ENCODE data around the gene MPC1. TPM values are rescaled to one million over a fixed set of nuclear protein-coding genes. Genes with fewer than 3 reads are reported as not detected.

Gene MPC1
- total RNA-seq (69.2 TPM), polyA plus RNA-seq (ENCODE audit: insufficient read depth in 1 of 8, insufficient read length in 8 of 8, low replicate concordance in 1 of 8) (10 to 100 TPM; 64.7 to 98.0 (median 72.5) TPM)
- long read RNA-seq, donor 1, partial matches to known transcripts: 0 of 33 reads
- long read RNA-seq, donor 1, other reads (novel, unspliced or antisense): 33 of 33 reads
- long read RNA-seq, donor 2, partial matches to known transcripts: 0 of 6 reads
- long read RNA-seq, donor 2, other reads (novel, unspliced or antisense): 6 of 6 reads
- long read RNA-seq, donor 3, partial matches to known transcripts: 6 of 72 reads
- long read RNA-seq, donor 3, other reads (novel, unspliced or antisense): 66 of 72 reads
- long read RNA-seq, donor 4, partial matches to known transcripts: 0 of 50 reads
- long read RNA-seq, donor 4, other reads (novel, unspliced or antisense): 50 of 50 reads
- long read RNA-seq, donor 5, partial matches to known transcripts: 8 of 170 reads
- long read RNA-seq, donor 5, other reads (novel, unspliced or antisense): 162 of 170 reads
- long read RNA-seq, donor 6, partial matches to known transcripts: 6 of 120 reads
- long read RNA-seq, donor 6, other reads (novel, unspliced or antisense): 113 of 120 reads
- long read RNA-seq, donor 7, partial matches to known transcripts: 12 of 95 reads
- long read RNA-seq, donor 7, other reads (novel, unspliced or antisense): 83 of 95 reads
- long read RNA-seq, donor 8, partial matches to known transcripts: 0 of 46 reads
- long read RNA-seq, donor 8, other reads (novel, unspliced or antisense): 46 of 46 reads
- long read RNA-seq, donor 9, partial matches to known transcripts: 59 of 59 reads
- long read RNA-seq, donor 9, other reads (novel, unspliced or antisense): 0 of 59 reads
- long read RNA-seq, donor 10, partial matches to known transcripts: 25 of 101 reads
- long read RNA-seq, donor 10, other reads (novel, unspliced or antisense): 75 of 101 reads
- long read RNA-seq, donor 11, partial matches to known transcripts: 7 of 76 reads
- long read RNA-seq, donor 11, other reads (novel, unspliced or antisense): 69 of 76 reads

GRCh38 chr6:166382933-166383801, at the start of gene MPC1:
Gene MPC1 (minus strand): TSS chr6:166382940. CDS start chr6:166382876, 64 bp downstream.
- DNase-seq: peak; percentile 99
- WGBS (ENCODE audit: insufficient coverage): under 1% methylated on average over 93 of the region's 94 CpGs
- Histone ChIP-seq H3K9me3 (replicated peaks; ENCODE audit: control insufficient read depth, low read depth, low read length) (no peaks in the 10 kb centered on the region), H3K27me3 (ENCODE audit: control insufficient read depth, insufficient read depth, low read length) (no peaks in the 10 kb centered on the region), H3K27ac (ENCODE audit: low read length) (peak within 1 kb of the TSS; percentile 95), H3K36me3 (ENCODE audit: control insufficient read depth, insufficient read depth, low read length) (no peaks in the 10 kb centered on the region), H3K4me1 (ENCODE audit: control insufficient read depth, insufficient read depth, low read length) (no peaks in the 10 kb centered on the region), H3K4me3 (ENCODE audit: low read length) (peak within 1 kb of the TSS; percentile 73)

DNA sequence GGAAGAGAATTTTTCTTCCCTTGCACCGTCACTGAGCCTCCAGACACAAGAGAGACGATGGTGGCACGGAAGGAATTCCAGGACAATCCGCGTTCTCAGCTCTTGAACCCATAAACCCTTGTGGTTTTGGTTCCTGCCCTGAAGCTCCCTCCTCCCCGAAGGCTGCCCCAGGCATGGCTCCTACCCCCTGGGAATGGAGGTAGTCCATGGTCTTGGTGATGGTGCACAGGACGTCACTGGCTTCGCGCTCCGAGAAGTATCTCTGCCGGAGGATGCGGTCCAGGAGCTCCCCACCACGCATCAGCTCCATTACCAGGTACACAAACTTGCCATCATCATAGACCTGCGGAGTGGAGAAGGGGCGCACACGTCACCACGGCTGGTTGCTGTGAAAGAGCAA, 47.5 kb upstream of the MPC1 start:
- no peaks in the 10 kb centered on the region for H3K9me3 ChIP-seq (replicated peaks; ENCODE audit: control insufficient read depth, low read depth, low read length)
- no peaks in the 10 kb centered on the region for H3K4me1 ChIP-seq (ENCODE audit: control insufficient read depth, insufficient read depth, low read length)
- no peak overlapping the region for H3K4me3 ChIP-seq (ENCODE audit: low read length)
- WGBS (ENCODE audit: insufficient coverage): 94% methylated on average over 9 of the region's 17 CpGs
- no peak overlapping the region for H3K27ac ChIP-seq (ENCODE audit: low read length)
- no peaks in the 10 kb centered on the region for H3K27me3 ChIP-seq (ENCODE audit: control insufficient read depth, insufficient read depth, low read length)
- peaks cover 14% of the 10 kb centered on the region for H3K36me3 ChIP-seq (ENCODE audit: control insufficient read depth, insufficient read depth, low read length)
- DNase-seq: no peak

DNA sequence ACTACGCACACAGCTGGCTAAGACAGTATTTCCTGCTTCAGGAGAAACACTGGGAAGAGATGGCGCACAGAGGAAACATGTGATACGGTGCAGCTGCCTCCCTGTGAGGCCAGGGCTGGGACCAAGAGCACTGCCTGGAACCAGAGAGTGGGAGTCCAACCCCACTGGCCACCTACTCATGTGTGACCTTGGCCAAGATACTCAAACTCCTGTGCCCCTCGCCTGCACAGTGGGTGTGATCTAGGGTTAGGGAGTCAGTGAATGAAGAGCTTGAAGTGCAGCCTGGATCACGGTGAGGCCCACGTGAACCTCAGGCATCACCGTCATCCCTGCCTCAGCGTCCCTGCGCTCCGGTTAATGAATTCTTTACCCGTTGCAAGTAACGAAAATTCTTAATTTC, 41.7 kb upstream of the MPC1 start:
- WGBS (ENCODE audit: insufficient coverage): 68% methylated on average over 7 of the region's 12 CpGs
- Histone ChIP-seq H3K9me3 (replicated peaks; ENCODE audit: control insufficient read depth, low read depth, low read length) (no peaks in the 10 kb centered on the region), H3K27ac (ENCODE audit: low read length) (no peak overlapping the region), H3K36me3 (ENCODE audit: control insufficient read depth, insufficient read depth, low read length) (peaks cover 12% of the 10 kb centered on the region), H3K4me1 (ENCODE audit: control insufficient read depth, insufficient read depth, low read length) (peaks cover 3% of the 10 kb centered on the region), H3K4me3 (ENCODE audit: low read length) (no peak overlapping the region), H3K27me3 (ENCODE audit: control insufficient read depth, insufficient read depth, low read length) (no peaks in the 10 kb centered on the region)
- DNase-seq: peak; percentile 64

GRCh38 chr6:166423781-166424180, 41.0 kb upstream of the MPC1 start:
- H3K36me3 ChIP-seq (ENCODE audit: control insufficient read depth, insufficient read depth, low read length): peaks cover 15% of the 10 kb centered on the region
- H3K27me3 ChIP-seq (ENCODE audit: control insufficient read depth, insufficient read depth, low read length): no peaks in the 10 kb centered on the region
- WGBS (ENCODE audit: insufficient coverage): 68% methylated on average over 7 of the region's 7 CpGs
- no peak overlapping the region for H3K4me3 ChIP-seq (ENCODE audit: low read length)
- DNase-seq: no peak
- H3K9me3 ChIP-seq (replicated peaks; ENCODE audit: control insufficient read depth, low read depth, low read length): no peaks in the 10 kb centered on the region
- H3K4me1 ChIP-seq (ENCODE audit: control insufficient read depth, insufficient read depth, low read length): peaks cover 3% of the 10 kb centered on the region
- no peak overlapping the region for H3K27ac ChIP-seq (ENCODE audit: low read length)

GRCh38 chr6:166423051-166423745, 40.5 kb upstream of the MPC1 start:
- H3K4me3 ChIP-seq (ENCODE audit: low read length): no peak overlapping the region
- H3K36me3 ChIP-seq (ENCODE audit: control insufficient read depth, insufficient read depth, low read length): peaks cover 19% of the 10 kb centered on the region
- no peak overlapping the region for H3K27ac ChIP-seq (ENCODE audit: low read length)
- 86% methylated on average over 21 of the region's 22 CpGs for WGBS (ENCODE audit: insufficient coverage)
- no peak for DNase-seq
- H3K4me1 ChIP-seq (ENCODE audit: control insufficient read depth, insufficient read depth, low read length): peaks cover 3% of the 10 kb centered on the region
- H3K9me3 ChIP-seq (replicated peaks; ENCODE audit: control insufficient read depth, low read depth, low read length): no peaks in the 10 kb centered on the region
- no peaks in the 10 kb centered on the region for H3K27me3 ChIP-seq (ENCODE audit: control insufficient read depth, insufficient read depth, low read length)

DNA sequence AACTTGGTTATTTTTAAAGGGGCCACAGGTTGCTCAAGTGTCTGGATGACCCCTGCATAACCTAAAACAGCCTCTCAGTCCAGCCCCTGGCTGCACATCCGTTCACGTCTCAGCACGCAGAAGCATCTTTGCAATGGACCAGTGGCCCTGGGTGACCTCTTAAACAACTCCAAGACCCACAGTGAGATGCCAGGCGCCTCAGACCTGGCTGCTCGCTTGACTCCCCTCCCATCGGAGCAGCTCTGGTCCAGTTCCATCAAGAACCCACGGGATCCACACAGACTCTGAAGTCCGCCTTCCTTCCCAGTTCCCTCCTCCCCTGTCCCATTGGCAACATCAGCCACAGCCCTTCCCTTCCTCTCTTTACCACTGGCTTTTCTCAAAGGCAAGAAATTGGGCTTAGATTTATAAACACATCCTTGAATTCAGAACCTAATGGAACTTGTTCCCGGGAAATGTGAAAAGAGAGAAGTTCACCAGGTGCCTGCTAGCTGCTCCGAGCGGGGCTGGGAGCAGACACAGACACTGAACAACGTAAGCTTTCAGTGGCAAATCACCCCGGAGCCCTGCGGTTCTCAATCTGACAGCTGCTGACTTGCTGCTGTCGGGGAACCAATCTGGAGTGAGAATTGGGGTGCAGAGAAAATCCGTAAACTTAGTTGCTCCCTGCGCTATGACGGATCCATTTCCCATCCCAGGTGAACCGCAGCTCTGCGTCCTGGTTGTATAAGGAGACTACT, 39.6 kb upstream of the MPC1 start:
- H3K4me3 ChIP-seq (ENCODE audit: low read length): no peak overlapping the region
- H3K36me3 ChIP-seq (ENCODE audit: control insufficient read depth, insufficient read depth, low read length): peaks cover 22% of the 10 kb centered on the region
- no peak overlapping the region for H3K27ac ChIP-seq (ENCODE audit: low read length)
- DNase-seq: no peak
- no peaks in the 10 kb centered on the region for H3K9me3 ChIP-seq (replicated peaks; ENCODE audit: control insufficient read depth, low read depth, low read length)
- H3K4me1 ChIP-seq (ENCODE audit: control insufficient read depth, insufficient read depth, low read length): peaks cover 3% of the 10 kb centered on the region
- whole genome bisulfite sequencing (ENCODE audit: insufficient coverage): 95% methylated on average over 17 of the region's 20 CpGs
- no peaks in the 10 kb centered on the region for H3K27me3 ChIP-seq (ENCODE audit: control insufficient read depth, insufficient read depth, low read length)

DNA sequence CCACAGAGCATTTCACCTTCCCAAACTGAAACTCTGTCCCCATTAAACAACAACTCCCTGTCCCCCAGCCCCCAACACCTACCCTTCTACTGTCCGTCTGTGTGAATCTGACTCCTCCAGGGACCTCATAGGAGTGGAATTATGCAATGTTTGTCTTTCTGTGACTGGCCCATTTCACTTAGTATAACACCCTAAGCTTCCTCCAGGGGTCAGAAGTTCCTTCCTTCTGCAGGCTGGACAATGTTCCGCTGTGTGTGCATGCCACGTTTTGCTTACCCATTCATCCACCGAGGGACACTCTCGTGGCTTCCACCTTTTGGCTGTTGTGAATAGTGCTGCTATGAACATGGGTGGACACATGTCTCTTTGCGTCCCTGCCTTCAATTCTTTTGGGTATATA, 37.6 kb upstream of the MPC1 start:
- Histone ChIP-seq H3K9me3 (replicated peaks; ENCODE audit: control insufficient read depth, low read depth, low read length) (no peaks in the 10 kb centered on the region), H3K27ac (ENCODE audit: low read length) (no peak overlapping the region), H3K27me3 (ENCODE audit: control insufficient read depth, insufficient read depth, low read length) (no peaks in the 10 kb centered on the region), H3K4me1 (ENCODE audit: control insufficient read depth, insufficient read depth, low read length) (peaks cover 3% of the 10 kb centered on the region), H3K4me3 (ENCODE audit: low read length) (no peak overlapping the region), H3K36me3 (ENCODE audit: control insufficient read depth, insufficient read depth, low read length) (peaks cover 23% of the 10 kb centered on the region)
- WGBS (ENCODE audit: insufficient coverage): 58% methylated on average over 3 of the region's 6 CpGs
- peak; percentile 53 for DNase-seq

GRCh38 chr6:166419717-166420116, 37.0 kb upstream of the MPC1 start:
- no peak for DNase-seq
- Histone ChIP-seq H3K9me3 (replicated peaks; ENCODE audit: control insufficient read depth, low read depth, low read length) (no peaks in the 10 kb centered on the region), H3K4me1 (ENCODE audit: control insufficient read depth, insufficient read depth, low read length) (peaks cover 3% of the 10 kb centered on the region), H3K36me3 (ENCODE audit: control insufficient read depth, insufficient read depth, low read length) (peaks cover 23% of the 10 kb centered on the region), H3K4me3 (ENCODE audit: low read length) (no peak overlapping the region), H3K27me3 (ENCODE audit: control insufficient read depth, insufficient read depth, low read length) (no peaks in the 10 kb centered on the region), H3K27ac (ENCODE audit: low read length) (no peak overlapping the region)
- WGBS (ENCODE audit: insufficient coverage): 94% methylated on average over 15 of the region's 15 CpGs

- no peak overlapping the region for H3K27ac ChIP-seq (ENCODE audit: low read length)
- DNase-seq: no peak
- no peaks in the 10 kb centered on the region for H3K9me3 ChIP-seq (replicated peaks; ENCODE audit: control insufficient read depth, low read depth, low read length)
- H3K27me3 ChIP-seq (ENCODE audit: control insufficient read depth, insufficient read depth, low read length): no peaks in the 10 kb centered on the region
- H3K4me1 ChIP-seq (ENCODE audit: control insufficient read depth, insufficient read depth, low read length): peaks cover 3% of the 10 kb centered on the region
- WGBS (ENCODE audit: insufficient coverage): 89% methylated on average over 7 of the region's 7 CpGs
- no peak overlapping the region for H3K4me3 ChIP-seq (ENCODE audit: low read length)
- H3K36me3 ChIP-seq (ENCODE audit: control insufficient read depth, insufficient read depth, low read length): peaks cover 23% of the 10 kb centered on the region
These were observed 36.5 kb upstream of the MPC1 start for GRCh38 chr6:166419286-166419685.
